ENCODE data around the gene PAGE2. TPM values are rescaled to one million over a fixed set of nuclear protein-coding genes. Genes with fewer than 3 reads are reported as not detected.

PAGE2 gene
- total and polyA plus RNA-seq, 2 experiments from 2014 or later, result not detected

DNA sequence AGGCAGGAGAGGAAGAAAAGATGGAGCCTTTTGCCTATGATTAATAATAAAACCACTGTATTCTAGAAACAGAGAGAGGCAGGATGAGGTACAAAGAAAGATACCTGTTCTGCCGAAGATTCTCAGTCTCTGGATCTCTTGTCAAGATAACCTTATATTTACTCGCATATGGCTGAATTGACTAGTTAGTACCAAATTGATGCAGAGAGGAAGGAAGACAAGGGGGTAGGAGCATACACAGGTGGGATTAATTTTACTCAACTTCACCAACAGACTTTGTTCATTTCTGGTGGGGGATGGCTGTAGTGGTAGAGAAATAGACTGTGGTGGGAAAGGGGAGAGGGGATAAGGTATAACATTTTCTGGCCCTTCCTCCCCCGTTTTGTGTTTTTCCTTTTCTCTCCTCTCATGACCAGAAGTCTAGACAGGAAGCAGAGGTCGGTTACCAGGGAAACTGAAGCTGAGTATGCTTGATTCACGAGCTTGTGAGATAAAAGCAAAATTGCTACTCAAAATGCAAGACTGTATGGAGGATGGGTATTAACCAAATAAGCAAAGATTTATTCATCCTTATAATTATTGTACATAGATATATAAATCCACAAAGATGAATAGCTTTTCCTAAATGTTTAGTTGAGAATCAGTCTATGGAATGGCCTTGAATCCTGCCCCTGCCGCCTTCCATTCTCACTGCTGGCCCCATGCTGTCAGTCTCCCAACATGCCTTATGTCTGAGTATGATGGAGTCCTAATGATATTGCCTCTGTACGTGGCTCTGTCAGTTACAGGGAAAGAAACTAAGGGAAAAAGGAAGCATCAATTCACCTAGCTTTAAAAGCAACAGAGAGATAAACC is 31.8 kb upstream of the PAGE2 start:
- no peak overlapping the region for H3K4me3 Mint-ChIP-seq
- H3K27me3 Mint-ChIP-seq (ENCODE audit: insufficient read depth, low read depth, poor library complexity), result no peaks in the 10 kb centered on the region
- H3K36me3 Mint-ChIP-seq (ENCODE audit: low read depth), result no peaks in the 10 kb centered on the region
- Histone ChIP-seq H3K4me1 (ENCODE audit: insufficient read depth) (no peaks in the 10 kb centered on the region), H3F3A (replicated peaks; ENCODE audit: low read depth) (no peaks in the 10 kb centered on the region), H3K9me2 (ENCODE audit: insufficient read depth) (no peaks in the 10 kb centered on the region), H3K27ac (ENCODE audit: low read depth) (no peak overlapping the region), H3K36me3 (ENCODE audit: insufficient read depth) (no peaks in the 10 kb centered on the region), H3K79me2 (replicated peaks; ENCODE audit: insufficient read depth) (no peaks in the 10 kb centered on the region), H4K20me1 (replicated peaks; ENCODE audit: insufficient read depth) (no peaks in the 10 kb centered on the region), H2AFZ (no peak overlapping the region), H3K4me3 (no peak overlapping the region), H3K4me2 (no peak overlapping the region), H3K27me3 (ENCODE audit: insufficient read depth) (no peaks in the 10 kb centered on the region)
- H3K27ac Mint-ChIP-seq, result no peak overlapping the region
- H3K9me3 Mint-ChIP-seq, result peaks cover 13% of the 10 kb centered on the region
- ATAC-seq (no peak), DNase-seq (ENCODE audit: low spot score) (no peak)
- no peak for TF ChIP-seq ZNF331 (CRISPR knock-in tag; IDR thresholded peaks at IDR 0.05; ENCODE audit: low read depth)
- TF ChIP-seq ZNF114 (CRISPR knock-in tag; IDR thresholded peaks at IDR 0.05), result no peak
- no peak for TF ChIP-seq NANOG (IDR thresholded peaks at IDR 0.05; ENCODE audit: borderline replicate concordance)
- no peak for TF ChIP-seq CREB1 (CRISPR knock-in tag; IDR thresholded peaks at IDR 0.05; ENCODE audit: low read depth)
- TF ChIP-seq, protein P1, sequence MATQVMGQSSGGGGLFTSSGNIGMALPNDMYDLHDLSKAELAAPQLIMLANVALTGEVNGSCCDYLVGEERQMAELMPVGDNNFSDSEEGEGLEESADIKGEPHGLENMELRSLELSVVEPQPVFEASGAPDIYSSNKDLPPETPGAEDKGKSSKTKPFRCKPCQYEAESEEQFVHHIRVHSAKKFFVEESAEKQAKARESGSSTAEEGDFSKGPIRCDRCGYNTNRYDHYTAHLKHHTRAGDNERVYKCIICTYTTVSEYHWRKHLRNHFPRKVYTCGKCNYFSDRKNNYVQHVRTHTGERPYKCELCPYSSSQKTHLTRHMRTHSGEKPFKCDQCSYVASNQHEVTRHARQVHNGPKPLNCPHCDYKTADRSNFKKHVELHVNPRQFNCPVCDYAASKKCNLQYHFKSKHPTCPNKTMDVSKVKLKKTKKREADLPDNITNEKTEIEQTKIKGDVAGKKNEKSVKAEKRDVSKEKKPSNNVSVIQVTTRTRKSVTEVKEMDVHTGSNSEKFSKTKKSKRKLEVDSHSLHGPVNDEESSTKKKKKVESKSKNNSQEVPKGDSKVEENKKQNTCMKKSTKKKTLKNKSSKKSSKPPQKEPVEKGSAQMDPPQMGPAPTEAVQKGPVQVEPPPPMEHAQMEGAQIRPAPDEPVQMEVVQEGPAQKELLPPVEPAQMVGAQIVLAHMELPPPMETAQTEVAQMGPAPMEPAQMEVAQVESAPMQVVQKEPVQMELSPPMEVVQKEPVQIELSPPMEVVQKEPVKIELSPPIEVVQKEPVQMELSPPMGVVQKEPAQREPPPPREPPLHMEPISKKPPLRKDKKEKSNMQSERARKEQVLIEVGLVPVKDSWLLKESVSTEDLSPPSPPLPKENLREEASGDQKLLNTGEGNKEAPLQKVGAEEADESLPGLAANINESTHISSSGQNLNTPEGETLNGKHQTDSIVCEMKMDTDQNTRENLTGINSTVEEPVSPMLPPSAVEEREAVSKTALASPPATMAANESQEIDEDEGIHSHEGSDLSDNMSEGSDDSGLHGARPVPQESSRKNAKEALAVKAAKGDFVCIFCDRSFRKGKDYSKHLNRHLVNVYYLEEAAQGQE (IDR thresholded peaks at IDR 0.05; ENCODE audit: unreplicated experiment), result no peak
- no peak for TF ChIP-seq JUNB (IDR thresholded peaks at IDR 0.05; ENCODE audit: unreplicated experiment)
- TF ChIP-seq, protein P2, sequence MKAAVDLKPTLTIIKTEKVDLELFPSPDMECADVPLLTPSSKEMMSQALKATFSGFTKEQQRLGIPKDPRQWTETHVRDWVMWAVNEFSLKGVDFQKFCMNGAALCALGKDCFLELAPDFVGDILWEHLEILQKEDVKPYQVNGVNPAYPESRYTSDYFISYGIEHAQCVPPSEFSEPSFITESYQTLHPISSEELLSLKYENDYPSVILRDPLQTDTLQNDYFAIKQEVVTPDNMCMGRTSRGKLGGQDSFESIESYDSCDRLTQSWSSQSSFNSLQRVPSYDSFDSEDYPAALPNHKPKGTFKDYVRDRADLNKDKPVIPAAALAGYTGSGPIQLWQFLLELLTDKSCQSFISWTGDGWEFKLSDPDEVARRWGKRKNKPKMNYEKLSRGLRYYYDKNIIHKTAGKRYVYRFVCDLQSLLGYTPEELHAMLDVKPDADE (IDR thresholded peaks at IDR 0.05), result no peak
- no peak for TF ChIP-seq STAT1 (IDR thresholded peaks at IDR 0.05; ENCODE audit: unreplicated experiment)
- TF ChIP-seq EZH2 (IDR thresholded peaks at IDR 0.05; ENCODE audit: low read depth, unreplicated experiment), result no peak
- TF ChIP-seq, protein P3, sequence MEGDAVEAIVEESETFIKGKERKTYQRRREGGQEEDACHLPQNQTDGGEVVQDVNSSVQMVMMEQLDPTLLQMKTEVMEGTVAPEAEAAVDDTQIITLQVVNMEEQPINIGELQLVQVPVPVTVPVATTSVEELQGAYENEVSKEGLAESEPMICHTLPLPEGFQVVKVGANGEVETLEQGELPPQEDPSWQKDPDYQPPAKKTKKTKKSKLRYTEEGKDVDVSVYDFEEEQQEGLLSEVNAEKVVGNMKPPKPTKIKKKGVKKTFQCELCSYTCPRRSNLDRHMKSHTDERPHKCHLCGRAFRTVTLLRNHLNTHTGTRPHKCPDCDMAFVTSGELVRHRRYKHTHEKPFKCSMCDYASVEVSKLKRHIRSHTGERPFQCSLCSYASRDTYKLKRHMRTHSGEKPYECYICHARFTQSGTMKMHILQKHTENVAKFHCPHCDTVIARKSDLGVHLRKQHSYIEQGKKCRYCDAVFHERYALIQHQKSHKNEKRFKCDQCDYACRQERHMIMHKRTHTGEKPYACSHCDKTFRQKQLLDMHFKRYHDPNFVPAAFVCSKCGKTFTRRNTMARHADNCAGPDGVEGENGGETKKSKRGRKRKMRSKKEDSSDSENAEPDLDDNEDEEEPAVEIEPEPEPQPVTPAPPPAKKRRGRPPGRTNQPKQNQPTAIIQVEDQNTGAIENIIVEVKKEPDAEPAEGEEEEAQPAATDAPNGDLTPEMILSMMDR (conservative IDR thresholded peaks at IDR 0.05; ENCODE audit: low read depth in 2 of 2), result no peak
- TF ChIP-seq POLR2AphosphoS5 (IDR thresholded peaks at IDR 0.05; ENCODE audit: low read depth), result no peak
- TF ChIP-seq, protein P4, sequence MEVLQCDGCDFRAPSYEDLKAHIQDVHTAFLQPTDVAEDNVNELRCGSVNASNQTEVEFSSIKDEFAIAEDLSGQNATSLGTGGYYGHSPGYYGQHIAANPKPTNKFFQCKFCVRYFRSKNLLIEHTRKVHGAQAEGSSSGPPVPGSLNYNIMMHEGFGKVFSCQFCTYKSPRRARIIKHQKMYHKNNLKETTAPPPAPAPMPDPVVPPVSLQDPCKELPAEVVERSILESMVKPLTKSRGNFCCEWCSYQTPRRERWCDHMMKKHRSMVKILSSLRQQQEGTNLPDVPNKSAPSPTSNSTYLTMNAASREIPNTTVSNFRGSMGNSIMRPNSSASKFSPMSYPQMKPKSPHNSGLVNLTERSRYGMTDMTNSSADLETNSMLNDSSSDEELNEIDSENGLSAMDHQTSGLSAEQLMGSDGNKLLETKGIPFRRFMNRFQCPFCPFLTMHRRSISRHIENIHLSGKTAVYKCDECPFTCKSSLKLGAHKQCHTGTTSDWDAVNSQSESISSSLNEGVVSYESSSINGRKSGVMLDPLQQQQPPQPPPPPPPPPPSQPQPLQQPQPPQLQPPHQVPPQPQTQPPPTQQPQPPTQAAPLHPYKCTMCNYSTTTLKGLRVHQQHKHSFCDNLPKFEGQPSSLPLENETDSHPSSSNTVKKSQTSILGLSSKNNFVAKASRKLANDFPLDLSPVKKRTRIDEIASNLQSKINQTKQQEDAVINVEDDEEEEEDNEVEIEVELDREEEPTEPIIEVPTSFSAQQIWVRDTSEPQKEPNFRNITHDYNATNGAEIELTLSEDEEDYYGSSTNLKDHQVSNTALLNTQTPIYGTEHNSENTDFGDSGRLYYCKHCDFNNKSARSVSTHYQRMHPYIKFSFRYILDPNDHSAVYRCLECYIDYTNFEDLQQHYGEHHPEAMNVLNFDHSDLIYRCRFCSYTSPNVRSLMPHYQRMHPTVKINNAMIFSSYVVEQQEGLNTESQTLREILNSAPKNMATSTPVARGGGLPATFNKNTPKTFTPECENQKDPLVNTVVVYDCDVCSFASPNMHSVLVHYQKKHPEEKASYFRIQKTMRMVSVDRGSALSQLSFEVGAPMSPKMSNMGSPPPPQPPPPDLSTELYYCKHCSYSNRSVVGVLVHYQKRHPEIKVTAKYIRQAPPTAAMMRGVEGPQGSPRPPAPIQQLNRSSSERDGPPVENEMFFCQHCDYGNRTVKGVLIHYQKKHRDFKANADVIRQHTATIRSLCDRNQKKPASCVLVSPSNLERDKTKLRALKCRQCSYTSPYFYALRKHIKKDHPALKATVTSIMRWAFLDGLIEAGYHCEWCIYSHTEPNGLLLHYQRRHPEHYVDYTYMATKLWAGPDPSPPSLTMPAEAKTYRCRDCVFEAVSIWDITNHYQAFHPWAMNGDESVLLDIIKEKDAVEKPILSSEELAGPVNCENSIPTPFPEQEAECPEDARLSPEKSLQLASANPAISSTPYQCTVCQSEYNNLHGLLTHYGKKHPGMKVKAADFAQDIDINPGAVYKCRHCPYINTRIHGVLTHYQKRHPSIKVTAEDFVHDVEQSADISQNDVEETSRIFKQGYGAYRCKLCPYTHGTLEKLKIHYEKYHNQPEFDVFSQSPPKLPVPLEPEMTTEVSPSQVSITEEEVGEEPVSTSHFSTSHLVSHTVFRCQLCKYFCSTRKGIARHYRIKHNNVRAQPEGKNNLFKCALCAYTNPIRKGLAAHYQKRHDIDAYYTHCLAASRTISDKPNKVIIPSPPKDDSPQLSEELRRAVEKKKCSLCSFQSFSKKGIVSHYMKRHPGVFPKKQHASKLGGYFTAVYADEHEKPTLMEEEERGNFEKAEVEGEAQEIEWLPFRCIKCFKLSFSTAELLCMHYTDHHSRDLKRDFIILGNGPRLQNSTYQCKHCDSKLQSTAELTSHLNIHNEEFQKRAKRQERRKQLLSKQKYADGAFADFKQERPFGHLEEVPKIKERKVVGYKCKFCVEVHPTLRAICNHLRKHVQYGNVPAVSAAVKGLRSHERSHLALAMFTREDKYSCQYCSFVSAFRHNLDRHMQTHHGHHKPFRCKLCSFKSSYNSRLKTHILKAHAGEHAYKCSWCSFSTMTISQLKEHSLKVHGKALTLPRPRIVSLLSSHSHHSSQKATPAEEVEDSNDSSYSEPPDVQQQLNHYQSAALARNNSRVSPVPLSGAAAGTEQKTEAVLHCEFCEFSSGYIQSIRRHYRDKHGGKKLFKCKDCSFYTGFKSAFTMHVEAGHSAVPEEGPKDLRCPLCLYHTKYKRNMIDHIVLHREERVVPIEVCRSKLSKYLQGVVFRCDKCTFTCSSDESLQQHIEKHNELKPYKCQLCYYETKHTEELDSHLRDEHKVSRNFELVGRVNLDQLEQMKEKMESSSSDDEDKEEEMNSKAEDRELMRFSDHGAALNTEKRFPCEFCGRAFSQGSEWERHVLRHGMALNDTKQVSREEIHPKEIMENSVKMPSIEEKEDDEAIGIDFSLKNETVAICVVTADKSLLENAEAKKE (CRISPR knock-in tag; IDR thresholded peaks at IDR 0.05), result no peak
- no peak for TF ChIP-seq EZH2phosphoT487 (IDR thresholded peaks at IDR 0.05; ENCODE audit: unreplicated experiment)
- H3K4me1 Mint-ChIP-seq, result no peaks in the 10 kb centered on the region
